ENCODE results near the gene PSG2.
"Not testable (repeated sequence)": the region's sequence is repeated elsewhere in the genome, so short reads cannot be mapped to it uniquely, and the experiment has no call there.

DNA sequence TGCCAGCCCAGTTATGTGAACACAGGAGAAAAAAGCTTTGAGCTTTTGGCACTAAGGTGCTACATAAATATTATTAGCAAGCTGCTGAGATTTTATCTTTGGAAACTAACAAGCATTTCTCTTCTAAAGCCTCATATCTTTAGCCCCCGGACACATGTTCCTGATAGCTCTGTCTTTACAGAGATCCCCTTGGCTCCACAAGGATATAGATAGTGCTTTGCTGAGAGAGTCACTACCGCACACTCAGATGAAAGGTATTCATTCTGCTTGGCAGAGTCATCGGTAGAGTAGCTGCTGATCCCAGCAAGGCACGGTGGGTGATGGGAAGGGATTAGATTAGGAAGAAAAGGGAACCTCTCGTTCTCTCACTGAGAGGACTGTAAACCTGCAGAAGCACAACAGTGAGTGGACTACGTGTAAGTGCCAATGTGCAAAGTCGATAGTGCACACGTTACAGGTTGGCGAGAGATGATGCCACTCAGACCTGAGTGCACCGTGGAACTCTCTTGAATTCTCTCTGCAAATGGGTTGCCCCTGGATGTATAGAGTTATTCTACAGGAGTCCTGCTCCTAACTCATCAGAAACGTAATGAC lies 38.0 kb upstream of the PSG2 start:
- TF ChIP-seq, protein P1, sequence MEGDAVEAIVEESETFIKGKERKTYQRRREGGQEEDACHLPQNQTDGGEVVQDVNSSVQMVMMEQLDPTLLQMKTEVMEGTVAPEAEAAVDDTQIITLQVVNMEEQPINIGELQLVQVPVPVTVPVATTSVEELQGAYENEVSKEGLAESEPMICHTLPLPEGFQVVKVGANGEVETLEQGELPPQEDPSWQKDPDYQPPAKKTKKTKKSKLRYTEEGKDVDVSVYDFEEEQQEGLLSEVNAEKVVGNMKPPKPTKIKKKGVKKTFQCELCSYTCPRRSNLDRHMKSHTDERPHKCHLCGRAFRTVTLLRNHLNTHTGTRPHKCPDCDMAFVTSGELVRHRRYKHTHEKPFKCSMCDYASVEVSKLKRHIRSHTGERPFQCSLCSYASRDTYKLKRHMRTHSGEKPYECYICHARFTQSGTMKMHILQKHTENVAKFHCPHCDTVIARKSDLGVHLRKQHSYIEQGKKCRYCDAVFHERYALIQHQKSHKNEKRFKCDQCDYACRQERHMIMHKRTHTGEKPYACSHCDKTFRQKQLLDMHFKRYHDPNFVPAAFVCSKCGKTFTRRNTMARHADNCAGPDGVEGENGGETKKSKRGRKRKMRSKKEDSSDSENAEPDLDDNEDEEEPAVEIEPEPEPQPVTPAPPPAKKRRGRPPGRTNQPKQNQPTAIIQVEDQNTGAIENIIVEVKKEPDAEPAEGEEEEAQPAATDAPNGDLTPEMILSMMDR (conservative IDR thresholded peaks at IDR 0.05 in 1 of 2, IDR thresholded peaks at IDR 0.05 in 1 of 2; ENCODE audit: extremely low read depth in 1 of 2, insufficient read depth in 1 of 2, low read depth in 1 of 2, low read length in 2 of 2), result not testable (repeated sequence)
- not testable (repeated sequence) for TF ChIP-seq EZH2 (IDR thresholded peaks at IDR 0.05; ENCODE audit: borderline replicate concordance, low read length)
